SK-N-MC (cell line): ENCODE measurements around the gene AREL1.

Experiments
- EZH2 ChIP-seq: fragments of 200-600 bp; sonication (generic); IDR thresholded peaks from one replicate; pipeline ENCODE4 v1.6.1; 2017; ENCODE audit warnings: antibody characterized with exemption
- POLR2AphosphoS5 ChIP-seq: IDR thresholded peaks from 2 replicates; pipeline ENCODE4 v1.6.1; 2012; ENCODE audit warnings: mild to moderate bottlenecking, low read depth, low read length, borderline replicate concordance

GRCh38 chr14:74622257-74622656, 90.6 kb downstream of the AREL1 start:
- TF ChIP-seq EZH2: no peak
- TF ChIP-seq POLR2AphosphoS5: no peak
